H54 (cell line): ENCODE results near the gene CDC42BPG.

Experiments used
- DNase-seq: peaks from one replicate; pipeline ENCODE4 v3.0.0; 2011; ENCODE audit warnings: low spot score, mixed read lengths; ENCODE audit not compliant: insufficient read length
- FAIRE-seq: peaks from 3 replicates; lab custom pipeline; 2011; peaks lifted over from hg19 to GRCh38; lab: Jason Lieb, UNC
- POLR2A ChIP-seq: IDR thresholded peaks from 2 replicates; pipeline ENCODE4 v1.6.1; 2011; ENCODE audit warnings: low read depth, mild to moderate bottlenecking, low read length

The CDC42BPG gene

GRCh38 chr11:64875369-64876228 is 31.1 kb upstream of the CDC42BPG start:
- TF ChIP-seq POLR2A, result no peak
- DNase-seq (no peak), FAIRE-seq (no peak)

- TF ChIP-seq POLR2A, result no peak
- DNase-seq (no peak), FAIRE-seq (no peak)
Observed at GRCh38 chr11:64874308-64875240, 30.1 kb upstream of the CDC42BPG start.

GRCh38 chr11:64872790-64873488 is 28.5 kb upstream of the CDC42BPG start:
- no peak for FAIRE-seq
- no peak for TF ChIP-seq POLR2A
- no peak for DNase-seq

GRCh38 chr11:64871492-64871891 is 27.0 kb upstream of the CDC42BPG start:
- FAIRE-seq (no peak), DNase-seq (no peak)
- no peak for TF ChIP-seq POLR2A

GRCh38 chr11:64870893-64871466 is 26.5 kb upstream of the CDC42BPG start:
- FAIRE-seq (no peak), DNase-seq (no peak)
- no peak for TF ChIP-seq POLR2A

GRCh38 chr11:64870176-64870892 is 25.9 kb upstream of the CDC42BPG start:
- peak; percentile 76 for DNase-seq
- FAIRE-seq, result no peak
- no peak for TF ChIP-seq POLR2A

GRCh38 chr11:64869571-64870175 is 25.2 kb upstream of the CDC42BPG start:
- DNase-seq, result no peak
- peak; percentile 12; the same call in 1 of the 2 replicates for TF ChIP-seq POLR2A
- no peak for FAIRE-seq

- FAIRE-seq (no peak), DNase-seq (peak; percentile 89)
- no peak for TF ChIP-seq POLR2A
Observed at GRCh38 chr11:64868904-64869570, 24.6 kb upstream of the CDC42BPG start.

GRCh38 chr11:64867748-64868462 is 23.5 kb upstream of the CDC42BPG start:
- FAIRE-seq (no peak), DNase-seq (no peak)
- TF ChIP-seq POLR2A, result no peak

GRCh38 chr11:64866173-64866491 is 21.7 kb upstream of the CDC42BPG start:
- FAIRE-seq (no peak), DNase-seq (no peak)
- no peak for TF ChIP-seq POLR2A
